ENCODE data around the gene MICALL2.

DNA sequence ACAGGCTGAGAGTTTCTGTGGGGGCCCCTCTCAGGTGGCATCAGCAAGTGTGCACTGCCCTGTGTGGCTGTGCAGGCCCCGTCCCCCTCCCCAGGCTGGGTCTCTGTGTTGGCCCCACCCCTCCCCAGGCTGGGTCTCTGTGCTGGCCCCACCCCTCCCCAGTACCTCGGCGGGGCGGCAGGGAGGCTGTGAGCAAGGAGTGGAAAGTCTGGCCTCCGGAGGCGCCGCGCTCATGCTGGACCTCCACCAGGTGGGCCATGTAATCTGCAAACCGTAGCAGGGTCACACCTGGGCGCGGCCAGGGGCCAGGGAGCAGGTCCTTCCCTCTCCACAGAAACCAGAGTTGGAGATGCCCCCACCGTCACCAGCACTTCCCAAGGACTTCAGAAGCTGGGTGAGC, 21.4 kb upstream of the MICALL2 start:
- TF ChIP-seq POLR2AphosphoS5 (IDR thresholded peaks at IDR 0.05; ENCODE audit: borderline replicate concordance, low read depth, low read length) (no peak), EZH2 (IDR thresholded peaks at IDR 0.05) (no peak), FOXP2 (optimal IDR thresholded peaks at IDR 0.05; ENCODE audit: control extremely low read depth, extremely low read length, insufficient read depth) (no peak)

Measured in SK-N-MC (cell line).